Stimulated activated CD4-positive, alpha-beta T cell treated with anti-CD3 and anti-CD28 coated beads, TNF-alpha, amount 100 ng/mL, for 48 hours (primary cell): Measurements from ENCODE around the gene FAM53B.
A peak's percentile ranks its signal among the peaks of the same experiment; 100 is the strongest.

ENCODE experiments used
- DNase-seq, 3 donors: peaks; one replicate each; pipeline ENCODE4 v3.0.0-alpha.2; 2020; ENCODE audit warnings: low read depth in 3 of 3

FAM53B gene

DNA sequence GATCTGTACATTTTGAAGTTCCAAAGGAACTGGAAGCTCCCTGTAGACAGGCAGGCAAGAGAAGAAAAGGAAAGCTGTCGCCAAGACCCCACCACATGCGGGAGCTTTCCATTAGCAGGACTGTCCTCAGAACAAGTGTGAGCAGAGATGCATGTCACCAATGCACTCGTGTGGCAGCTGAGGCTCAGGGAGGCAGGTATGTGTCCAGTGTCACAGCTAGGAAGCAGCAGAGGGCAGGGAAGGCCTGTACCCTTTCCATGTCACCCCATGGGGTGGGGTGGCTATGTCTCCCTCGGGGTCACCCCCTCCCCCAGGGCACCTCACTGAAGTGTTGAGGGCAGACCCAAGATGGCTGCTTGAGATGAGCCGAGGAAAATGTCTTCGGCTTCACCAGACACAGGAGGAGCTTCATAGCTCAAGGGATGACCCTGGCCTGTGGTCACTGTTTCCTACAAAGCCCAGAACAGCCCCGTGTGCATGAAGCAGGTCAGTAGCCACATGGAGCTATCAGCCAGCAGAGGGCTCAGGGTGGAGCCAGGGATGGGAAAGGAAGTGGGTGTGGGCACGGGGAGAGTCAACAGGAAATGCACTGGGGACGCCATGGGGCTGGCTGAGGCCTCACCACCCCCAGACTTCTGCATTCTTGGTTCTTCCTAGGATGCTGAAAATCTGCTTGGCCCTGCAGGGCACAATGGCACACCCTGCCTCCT, 96.6 kb downstream of the FAM53B start:
- peak; percentile 30 to 56 (median 49) for DNase-seq

DNA sequence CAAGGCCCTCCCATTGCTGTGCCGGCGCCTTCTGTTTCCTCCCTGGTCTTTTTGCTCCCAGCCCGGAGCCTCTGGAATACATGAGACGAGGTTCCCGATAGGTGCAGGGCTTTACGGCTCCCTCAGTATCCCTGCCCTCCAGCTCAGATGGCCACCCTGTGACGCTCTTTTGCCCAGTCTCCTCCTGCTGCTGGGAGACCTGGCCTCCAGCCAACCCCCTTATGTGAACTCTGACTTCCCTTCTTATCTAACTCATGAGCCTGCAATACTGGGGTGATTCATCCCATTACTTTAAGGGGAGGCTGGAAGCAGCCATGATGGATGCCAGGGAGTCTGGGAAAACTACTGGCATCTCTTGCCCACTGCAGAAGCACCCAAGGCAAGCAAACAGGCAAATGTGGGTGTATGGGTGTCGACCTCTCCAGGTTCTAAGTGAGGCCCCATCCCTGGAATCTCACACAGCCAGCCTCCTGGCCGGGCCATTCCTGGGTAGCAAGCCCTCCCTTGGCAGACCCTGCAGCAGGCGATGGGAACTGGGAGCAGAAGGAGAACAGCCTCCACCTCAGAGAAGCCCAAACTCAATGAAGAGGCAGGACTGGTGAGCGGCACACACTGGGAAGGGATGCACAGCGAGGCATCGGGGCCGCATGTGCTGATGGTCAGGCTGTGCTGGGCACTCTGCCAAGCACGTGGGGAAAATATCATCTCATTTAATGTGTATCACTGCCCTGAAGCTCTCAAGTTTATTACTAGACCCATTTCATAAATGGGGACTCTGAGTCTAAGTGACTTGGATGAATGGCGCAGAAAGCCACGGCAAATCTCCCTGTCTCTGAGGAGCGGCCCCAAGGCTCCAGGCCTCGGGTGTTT, 97.5 kb downstream of the FAM53B start:
- DNase-seq: no peak

DNA sequence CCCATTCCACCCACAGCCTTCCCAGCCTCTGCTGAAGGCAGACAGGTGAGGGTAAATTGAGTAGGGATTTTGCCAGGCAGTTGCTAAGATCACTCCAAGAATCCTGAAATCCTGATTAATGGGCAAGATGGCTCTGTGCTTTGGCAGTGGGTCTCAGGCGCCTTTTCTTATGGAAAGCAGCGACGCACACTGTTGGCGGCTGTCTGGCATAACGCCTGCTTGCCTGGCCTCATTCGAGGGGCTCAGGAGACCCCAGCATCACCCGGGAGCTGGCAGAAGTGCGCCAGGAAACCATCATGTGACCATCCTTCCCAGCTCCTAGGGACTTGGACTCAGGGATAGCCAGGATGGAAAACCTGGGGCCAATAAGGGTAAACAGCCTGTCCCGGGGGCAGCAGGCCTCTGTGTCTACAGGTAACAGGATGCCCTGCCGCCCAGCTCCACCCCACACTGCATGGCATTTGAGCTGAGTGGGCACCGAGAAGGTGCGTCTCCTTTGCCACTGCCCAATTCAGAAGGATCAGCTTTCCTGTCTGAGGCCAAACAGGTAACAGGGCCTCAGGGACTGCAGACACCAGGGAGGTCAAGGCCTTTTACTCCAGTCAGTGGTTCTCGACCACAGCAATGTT, 98.6 kb downstream of the FAM53B start:
- no peak for DNase-seq

DNA sequence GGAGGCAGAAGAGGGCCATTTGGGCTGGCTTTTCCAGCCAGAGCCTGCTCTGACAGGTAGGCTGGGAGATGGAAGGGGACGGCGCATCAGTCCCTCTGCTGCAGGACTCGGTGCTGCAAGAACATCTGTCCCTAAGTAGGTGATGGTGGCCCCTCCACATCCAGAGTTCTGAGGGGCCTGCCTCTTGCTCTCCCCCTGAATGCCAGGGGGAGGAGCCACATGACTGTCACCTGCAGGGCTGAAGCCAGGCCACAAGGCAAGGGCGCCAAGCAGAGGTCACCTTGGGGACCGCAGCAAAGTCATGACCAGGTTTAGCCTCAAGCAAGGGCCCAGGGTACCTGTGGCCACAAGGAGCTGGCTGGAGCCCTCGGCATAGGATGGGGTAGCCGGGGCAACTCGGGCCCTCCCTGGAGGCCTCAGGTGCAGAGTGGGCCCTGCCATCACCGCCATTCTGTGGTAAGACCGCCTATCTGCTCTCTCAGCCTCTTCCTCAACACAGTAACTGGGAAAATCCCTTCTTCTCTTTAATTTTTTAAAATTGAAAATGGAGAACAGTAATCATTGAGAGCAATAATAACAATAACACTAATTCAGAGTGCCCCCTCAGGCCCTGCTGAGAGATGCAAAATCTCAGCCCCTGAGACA, 99.3 kb downstream of the FAM53B start:
- DNase-seq: no peak

DNA sequence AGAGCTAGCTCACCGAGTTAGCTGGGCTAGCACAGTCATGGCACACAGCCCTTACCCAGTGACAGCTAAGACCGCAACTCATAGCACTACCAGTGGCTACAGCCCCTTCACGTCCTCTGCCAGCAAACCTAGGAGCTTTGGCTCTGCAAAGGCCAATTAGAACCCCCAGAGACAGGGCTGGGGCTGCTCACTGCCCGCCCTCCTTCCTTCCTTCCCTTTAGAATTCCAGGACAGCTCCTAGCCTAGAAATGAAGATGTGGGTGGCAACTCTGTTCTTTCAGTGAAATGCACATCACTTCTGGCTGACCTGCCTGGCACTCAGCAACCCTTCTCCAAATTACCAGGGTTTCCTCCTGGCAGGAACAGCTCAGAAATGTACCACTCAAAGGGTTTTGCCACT, 99.9 kb downstream of the FAM53B start:
- no peak for DNase-seq

DNA sequence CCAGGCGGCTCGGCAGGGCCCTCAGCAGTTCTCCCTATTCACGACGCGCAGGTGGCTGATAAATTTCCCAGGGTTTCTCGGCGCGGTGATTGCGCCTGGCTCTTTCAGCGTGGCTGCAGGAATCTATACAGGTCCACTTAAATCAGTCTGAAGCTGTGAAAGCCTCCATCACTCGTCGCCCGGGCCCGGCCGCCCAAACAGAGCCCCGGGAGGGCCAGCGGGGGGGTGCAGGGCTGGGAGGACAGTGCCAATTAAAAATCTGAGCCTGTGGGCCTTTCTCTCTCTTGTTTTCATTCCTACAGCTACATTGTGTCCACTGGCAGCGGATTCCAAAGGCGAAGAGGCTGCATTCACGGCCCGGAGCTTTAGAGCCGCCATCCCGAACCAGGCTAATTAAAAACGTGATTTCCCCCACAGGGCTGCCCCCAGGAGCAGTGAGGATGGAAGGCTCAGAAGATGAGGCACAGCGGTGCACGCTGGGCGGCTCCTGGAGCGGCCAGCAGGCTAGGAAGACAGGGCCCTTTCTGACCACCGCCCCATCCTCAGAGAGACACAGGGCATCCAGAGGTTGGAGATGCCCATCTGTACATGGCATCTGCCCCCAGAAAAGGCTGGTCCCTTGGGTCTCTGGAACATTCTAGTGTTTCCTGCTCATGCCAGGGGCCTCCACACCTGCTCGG, 100.7 kb downstream of the FAM53B start:
- DNase-seq: no peak

DNA sequence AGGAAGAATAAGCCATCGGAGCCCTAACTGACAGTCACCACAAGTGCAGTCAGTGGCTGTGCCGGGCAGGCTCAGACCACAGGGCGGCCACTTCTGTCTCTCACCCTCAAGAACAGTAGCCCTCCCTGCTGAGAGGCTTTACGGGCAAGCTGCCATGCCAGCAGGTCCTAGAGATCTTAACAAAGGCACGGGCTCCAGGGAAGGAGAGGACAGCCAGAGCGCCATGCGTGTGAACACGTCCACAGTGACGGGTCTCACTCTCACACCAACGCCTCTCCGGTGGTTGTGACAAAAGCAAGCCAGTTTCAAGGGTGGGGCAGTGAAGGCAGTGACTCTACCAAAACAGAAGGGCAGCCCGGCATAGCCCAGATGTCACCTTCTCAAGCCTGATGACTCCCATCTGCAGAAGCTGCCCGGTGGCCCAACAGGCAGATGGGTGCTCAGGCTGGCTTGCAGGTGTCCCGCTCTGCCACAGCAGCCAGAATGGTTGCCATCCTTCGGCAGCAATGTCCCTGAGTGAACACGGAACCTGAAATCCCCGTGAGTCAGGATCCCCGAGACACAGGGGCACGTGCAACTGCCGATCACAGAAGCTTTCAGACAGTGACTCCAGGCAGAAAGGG, 102.0 kb downstream of the FAM53B start:
- no peak for DNase-seq

DNA sequence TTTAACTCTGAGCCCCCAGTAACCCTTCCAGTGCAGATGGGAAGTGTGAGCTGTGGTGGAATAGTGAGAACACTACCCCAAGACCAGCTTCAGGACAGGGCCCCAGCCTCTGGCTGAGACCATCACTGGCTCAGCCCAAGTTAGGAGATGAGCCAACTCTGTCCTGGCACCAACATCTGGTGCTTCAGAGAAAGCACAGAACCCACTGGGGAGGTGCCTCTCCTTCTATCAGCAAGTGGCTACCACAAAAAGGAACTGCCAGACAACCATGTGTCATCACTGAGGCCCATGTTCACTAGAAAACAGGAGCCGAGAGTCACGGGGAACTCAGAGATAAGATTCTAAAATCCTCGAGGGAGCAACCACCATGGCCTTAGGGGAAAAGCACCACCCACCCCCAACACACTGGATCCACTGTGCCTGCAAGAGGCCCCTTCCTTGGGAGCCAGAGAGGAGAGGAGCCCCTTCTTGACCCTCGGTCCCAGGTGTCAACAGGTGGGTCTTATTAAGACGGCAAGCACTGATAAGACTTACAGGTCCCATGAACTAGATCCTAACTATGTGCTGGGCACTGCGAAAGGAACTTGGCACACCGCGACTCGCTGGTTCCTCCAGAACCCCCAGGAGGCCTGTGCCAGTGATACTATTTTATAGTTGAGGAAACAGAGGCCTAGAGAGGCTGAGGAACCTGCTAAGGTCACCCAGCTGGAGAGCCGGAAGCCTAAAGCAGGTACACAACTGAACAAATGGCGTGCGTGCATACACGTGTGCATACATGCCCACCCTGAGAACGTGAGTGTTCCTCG, 102.7 kb downstream of the FAM53B start:
- no peak for DNase-seq

DNA sequence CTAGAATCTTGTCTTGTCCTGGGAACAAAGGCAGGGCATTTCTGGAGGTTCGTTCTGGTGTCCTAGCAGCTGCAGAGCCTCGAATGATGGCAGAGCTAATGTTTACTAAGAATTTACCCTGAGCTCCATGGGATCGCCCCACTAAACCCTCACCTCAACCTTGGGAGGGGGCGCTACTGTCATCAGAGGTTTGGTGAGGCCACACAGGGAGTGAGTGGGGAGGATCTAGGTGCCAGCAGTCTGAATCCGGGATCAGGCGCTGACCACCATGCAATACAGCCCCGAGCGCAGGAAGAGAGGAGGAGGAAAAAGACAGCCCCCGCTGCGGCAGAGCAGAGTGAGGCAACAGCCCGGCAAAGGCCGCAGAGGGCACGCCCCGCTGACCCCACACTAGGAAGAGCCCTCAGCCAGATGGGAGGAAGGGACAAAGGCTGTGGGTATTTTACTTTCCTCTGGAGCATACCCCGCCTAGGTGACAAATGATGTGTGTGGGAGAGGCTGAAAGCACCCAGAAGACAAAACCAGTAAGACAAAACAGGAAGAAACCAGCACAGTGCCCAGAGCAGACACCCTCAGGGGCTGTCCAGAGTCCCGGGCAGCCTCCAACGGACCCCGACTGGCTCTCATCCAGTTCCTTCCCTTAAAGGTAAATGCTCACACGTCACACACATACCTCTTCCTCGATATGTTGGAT, 103.5 kb downstream of the FAM53B start:
- no peak for DNase-seq

DNA sequence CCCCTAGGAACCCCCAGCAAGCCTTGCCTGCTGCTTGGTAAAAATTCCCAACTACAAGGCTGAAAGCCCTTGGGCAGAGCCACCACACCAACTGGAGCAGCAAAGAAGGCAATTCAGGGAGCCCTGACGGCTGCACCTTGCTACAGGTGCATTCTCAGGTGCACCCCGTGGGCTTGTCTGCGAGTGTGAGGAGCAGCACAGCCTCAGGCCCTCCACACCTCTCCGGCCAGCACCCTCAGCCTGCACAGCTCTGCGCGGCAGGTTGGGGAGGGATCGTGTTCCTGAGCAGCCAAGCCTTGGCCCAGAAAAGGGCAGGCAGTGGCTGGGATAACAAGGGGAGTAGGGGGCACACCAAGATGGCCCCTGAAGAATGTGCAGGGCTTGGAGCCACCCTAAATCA, 104.1 kb downstream of the FAM53B start:
- DNase-seq: no peak

DNA sequence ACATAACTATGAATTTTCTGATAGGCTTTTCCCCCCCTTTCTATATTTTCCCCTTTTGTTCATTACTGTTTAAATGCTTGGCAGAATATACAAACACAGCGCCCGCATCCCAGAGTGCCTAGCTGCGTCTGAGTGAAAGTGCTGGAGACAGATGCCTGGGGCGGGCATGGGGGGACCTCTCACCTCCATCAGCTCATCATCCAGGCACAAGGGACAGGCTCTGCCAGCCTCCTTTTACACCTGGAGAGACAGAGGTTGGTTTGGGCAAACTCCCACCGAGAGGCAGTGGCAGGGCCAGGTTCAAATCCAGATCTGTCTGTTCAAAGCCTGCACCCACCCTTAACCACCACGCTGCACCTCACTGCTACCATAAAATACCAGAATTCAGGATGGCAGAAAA, 104.5 kb downstream of the FAM53B start:
- no peak for DNase-seq

DNA sequence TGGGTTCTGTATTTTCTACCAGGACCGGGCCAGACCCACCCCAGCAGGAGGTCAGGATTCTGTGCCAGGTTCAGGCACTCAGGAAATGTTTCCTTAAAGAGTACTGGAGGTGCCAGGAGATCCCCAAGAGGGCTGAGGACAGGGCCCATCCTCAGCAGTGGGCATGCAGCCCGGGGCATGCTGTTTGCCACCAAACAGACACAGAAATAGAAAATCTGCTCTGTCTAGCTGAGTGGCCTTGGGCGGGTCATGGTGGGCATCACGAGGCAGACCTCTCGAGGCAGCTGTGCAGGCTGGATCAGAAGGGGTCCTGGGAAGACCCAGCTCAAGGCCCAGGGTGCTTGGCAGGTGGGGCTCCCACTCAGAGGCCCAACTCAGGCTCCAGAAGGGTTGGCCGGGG, 105.0 kb downstream of the FAM53B start:
- DNase-seq: no peak

DNA sequence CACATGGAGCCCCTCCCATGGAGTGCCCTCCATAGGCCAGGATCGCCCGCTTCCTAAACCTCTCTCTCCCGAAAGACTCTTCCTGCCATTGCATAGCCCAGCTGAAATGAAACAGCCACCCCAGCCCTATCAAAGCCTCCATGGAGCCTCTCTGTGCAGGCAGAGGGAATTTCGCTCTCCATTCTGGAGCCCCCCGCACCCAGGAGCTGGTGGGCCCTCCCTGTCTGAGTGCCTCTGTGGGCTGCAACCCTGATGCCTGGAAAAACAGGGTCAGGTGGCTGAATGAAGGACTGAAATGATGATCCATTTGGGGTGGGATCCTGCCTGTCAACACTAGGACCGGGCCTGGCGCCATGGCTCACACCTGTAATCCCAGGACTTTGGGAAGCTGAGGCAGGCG, 106.4 kb downstream of the FAM53B start:
- DNase-seq: no peak

DNA sequence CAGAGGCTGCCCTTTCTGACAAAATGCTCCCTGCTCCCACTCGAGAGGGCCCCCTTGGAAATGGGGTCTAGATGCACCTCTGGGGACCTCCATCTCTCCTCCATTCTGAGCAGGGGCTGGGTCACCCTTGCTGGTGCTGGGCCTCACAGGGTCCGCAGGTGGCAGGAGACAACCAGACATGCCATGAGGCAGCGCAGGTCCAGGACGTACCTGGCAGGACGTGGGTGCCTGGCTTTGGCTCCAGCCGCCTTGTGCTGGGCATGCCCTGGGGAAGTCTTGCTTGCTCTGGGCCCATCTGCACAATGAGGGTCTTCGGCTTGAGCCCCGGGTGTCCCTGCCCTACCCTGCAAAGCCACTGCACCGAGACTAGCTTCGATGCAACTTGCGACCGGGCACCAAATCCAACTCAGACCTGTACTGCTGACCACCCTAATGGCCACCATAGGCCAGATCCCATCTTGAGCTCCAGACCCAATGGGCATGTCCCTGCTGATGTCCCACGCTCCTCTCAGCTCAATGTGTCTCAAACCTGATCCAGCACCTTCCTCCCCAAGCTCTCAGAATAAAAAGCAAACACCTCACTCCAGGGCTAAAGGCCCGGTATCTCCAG, 107.0 kb downstream of the FAM53B start:
- no peak for DNase-seq

DNA sequence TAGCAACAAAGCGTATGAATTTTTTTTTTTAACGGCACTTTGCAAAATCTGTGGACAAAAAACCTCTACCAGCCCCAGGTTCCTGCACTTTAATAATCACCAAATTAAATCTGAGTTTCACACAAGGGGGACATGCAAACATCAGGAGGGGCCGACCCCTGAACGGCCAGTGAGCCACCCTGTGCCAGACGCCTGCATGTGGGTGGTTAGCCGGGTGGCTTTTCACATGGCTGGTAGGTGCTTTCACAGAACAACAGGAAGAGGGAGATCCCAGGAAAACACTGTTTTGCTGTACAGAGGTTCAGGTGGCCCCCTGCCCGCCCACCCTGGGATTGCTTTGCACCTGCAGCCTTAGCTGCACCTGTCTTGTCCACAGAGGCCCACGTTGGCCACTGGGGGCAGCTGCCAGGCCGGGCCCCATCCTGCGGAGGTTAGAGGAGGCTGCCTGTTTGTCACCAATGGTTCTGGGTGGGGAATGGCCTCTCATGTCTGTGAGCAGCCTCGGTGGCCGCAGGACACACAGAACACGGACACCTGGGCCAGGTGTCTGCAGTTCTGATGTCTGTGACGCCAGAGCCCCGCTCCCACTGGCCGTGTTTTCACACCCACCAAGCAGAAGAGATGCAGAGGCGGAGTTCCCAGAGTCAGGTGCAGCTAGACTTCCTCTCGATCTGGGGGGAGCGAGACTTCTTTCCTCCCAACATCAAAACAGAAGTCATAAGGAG, 107.7 kb downstream of the FAM53B start:
- no peak for DNase-seq

DNA sequence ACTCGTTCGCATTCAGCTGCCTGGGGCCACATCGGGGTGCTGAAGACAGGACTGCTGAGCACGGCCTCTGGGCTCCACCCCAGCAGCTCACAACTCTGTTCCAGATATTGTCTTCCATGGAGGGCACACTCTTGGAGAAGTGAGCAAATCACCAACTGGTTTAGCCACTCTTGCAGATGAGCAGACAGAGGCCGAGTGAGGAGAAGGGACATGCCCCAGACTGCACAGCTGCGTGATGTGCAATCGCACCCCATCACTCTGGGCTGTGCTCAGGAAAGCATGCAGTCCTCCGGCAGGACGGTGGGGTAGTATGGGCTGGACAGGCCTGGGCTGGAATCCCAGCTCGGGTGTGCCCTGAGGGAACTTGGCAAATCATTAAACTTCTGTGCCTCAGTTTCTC, 111.6 kb downstream of the FAM53B start:
- DNase-seq: no peak

DNA sequence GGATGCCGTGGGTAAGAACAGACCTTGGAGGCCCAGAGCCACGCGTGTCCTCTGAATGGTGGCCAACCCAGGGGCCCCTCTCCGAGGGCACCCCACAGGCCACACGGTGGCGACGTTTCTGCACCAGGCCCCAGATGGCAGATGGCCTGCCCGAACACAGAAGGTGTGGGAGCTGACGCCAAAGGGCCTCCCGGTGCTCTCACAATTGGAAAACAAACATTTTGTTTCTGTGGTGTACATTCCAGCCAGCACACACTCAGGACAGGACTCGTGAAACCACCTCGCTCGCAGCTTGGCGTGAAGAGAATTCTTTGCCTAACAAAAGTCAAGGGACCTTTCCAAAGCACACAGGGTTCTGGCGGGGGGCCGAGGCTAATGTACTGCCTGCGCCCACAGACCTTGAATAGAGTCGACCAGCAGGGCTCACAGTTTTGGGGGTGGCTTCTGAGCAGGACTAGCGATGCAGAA, 112.1 kb downstream of the FAM53B start:
- DNase-seq: no peak

DNA sequence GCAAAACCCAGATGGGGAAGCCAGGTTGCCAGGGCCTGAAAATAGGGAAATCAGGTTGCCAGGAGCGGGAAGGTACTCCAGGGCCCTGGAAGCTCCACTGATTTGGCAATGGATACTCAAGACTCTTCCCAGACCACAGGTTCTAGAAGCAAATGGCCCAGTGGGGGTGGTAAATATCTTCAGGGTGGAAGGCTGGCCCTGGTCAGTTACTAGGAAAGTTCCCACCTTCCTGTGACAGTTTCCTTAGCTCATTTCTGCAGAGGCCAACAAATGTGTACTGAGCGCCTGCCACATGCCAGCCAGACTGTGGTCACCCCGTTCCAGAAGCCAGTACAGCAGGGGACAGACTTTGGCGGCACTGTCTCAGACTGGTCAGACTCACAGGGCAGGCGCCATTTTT, 113.6 kb downstream of the FAM53B start:
- DNase-seq: no peak

DNA sequence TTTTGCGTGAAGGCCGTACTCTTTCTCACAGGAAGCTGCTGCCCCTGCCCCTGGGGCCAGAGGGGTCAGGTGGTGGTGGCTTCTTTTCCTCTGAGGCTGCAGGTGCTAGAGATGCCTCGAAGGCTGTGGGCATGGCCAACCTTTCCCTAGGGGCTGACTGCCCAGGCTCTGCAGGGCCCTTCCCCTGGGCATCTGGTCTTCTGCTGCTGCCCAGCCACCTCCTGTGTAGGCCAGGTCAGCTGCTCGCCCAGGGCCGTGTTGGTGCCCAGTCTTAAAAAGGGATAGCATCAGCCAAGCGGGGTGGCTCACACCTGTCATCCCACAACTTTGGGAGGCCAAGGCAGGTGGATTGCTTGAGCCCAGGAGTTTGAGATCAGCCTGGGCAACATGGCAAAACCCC, 114.3 kb downstream of the FAM53B start:
- DNase-seq: no peak
